GM12878 (cell line): Measurements from ENCODE around the gene NHS. TPM values are rescaled to one million over a fixed set of nuclear protein-coding genes. Genes with fewer than 3 reads are reported as not detected.

ENCODE experiments used
- ATAC-seq: fragments of 200-7000 bp; cut with Tn5 transposase; 3 replicates; pipeline ENCODE4 v1.9.1; 2020; ENCODE audit warnings: mild to moderate bottlenecking, moderate library complexity
- BruUV-seq: library from RNA; stranded (reverse); fragments of 400-500 nt; replicated peaks from 2 replicates; lab custom pipeline; 2021; lab: Mats Ljungman, UMichigan
- CTCF ChIA-PET: fragments of 300-600 bp; sonication (Branson Sonifier 250); formaldehyde crosslinking; extraction: SDS; loops from one replicate; lab custom pipeline; 2021; ENCODE audit warnings: inconsistent platforms; lab: Yijun Ruan, JAX
- POLR2A ChIA-PET: fragments of 350-600 bp; formaldehyde crosslinking; extraction: SDS; loops from one replicate; lab custom pipeline; 2021; ENCODE audit warnings: inconsistent platforms; lab: Charles Lee
- RAD21 ChIA-PET: fragments of 300-600 bp; sonication (Branson Sonifier 250); formaldehyde crosslinking; loops from one replicate; lab custom pipeline; 2023; ENCODE audit warnings: antibody characterized with exemption; ENCODE audit not compliant: unreplicated experiment; lab: Charles Lee
- SMC1A ChIA-PET: fragments of 300-600 bp; sonication (Branson Sonifier 250); formaldehyde crosslinking; loops from one replicate; lab custom pipeline; 2023; ENCODE audit not compliant: unreplicated experiment, uncharacterized antibody; lab: Charles Lee
- DNase-seq: peaks from one replicate; pipeline ENCODE4 v3.0.0-alpha.2; 2011; ENCODE audit warnings: low read depth, low spot score
- FAIRE-seq: peaks from 3 replicates; lab custom pipeline; 2011; peaks lifted over from hg19 to GRCh38; lab: Jason Lieb, UNC
- H2AFZ ChIP-seq: 2 replicates; pipeline ENCODE4 v1.6.0; 2011; ENCODE audit warnings: low read depth, low read length, control low read depth; ENCODE audit not compliant: control insufficient read depth
- H3K27ac ChIP-seq: 2 replicates; pipeline ENCODE4 v1.5.1; 2011; ENCODE audit warnings: control low read depth; ENCODE audit not compliant: control insufficient read depth, insufficient read depth
- H3K27me3 ChIP-seq, 2 experiments: replicated peaks in 1 of 2; 2 replicates each; pipeline versions ENCODE4 v1.6.0 to v1.6.1; 2011; ENCODE audit warnings: low read length in 1 of 2; ENCODE audit not compliant: control insufficient read depth in 2 of 2, insufficient read depth in 2 of 2
- H3K36me3 ChIP-seq, 2 experiments: 2 replicates each; pipeline ENCODE4 v1.5.1; 2011; ENCODE audit warnings: low read length in 1 of 2; ENCODE audit not compliant: control insufficient read depth in 2 of 2, insufficient read depth in 2 of 2
- H3K4me1 ChIP-seq: 2 replicates; pipeline ENCODE4 v1.6.1; 2011; ENCODE audit warnings: mild to moderate bottlenecking, low read length, moderate library complexity, mixed read lengths; ENCODE audit not compliant: control insufficient read depth, insufficient read depth
- H3K4me2 ChIP-seq: 2 replicates; pipeline ENCODE4 v1.6.0; 2011; ENCODE audit warnings: control low read depth; ENCODE audit not compliant: control insufficient read depth, insufficient read depth
- H3K4me3 ChIP-seq: fragments of 200-600 bp; sonication (generic); 2 replicates; pipeline ENCODE4 v1.5.1; 2016
- H3K79me2 ChIP-seq: 2 replicates; pipeline ENCODE4 v1.6.0; 2011; ENCODE audit warnings: low read length; ENCODE audit not compliant: control insufficient read depth, insufficient read depth
- H3K9ac ChIP-seq: 2 replicates; pipeline ENCODE4 v1.8.0; 2011; ENCODE audit warnings: low read length, control low read depth, mixed read lengths; ENCODE audit not compliant: control insufficient read depth, insufficient read depth
- H3K9me3 ChIP-seq: replicated peaks from 3 replicates; pipeline ENCODE4 v1.5.1; 2011; ENCODE audit warnings: mild to moderate bottlenecking, low read length; ENCODE audit not compliant: control insufficient read depth, insufficient read depth
- H4K20me1 ChIP-seq: 2 replicates; pipeline ENCODE4 v1.6.0; 2011; ENCODE audit not compliant: control insufficient read depth, insufficient read depth
- BMI1 ChIP-seq: fragments of 450-650 bp; IDR thresholded peaks from 2 replicates; pipeline ENCODE4 v1.6.1; 2016; ENCODE audit warnings: mild to moderate bottlenecking, moderate library complexity, borderline replicate concordance
- CBX5 ChIP-seq: sonication (generic); IDR thresholded peaks from 2 replicates; pipeline ENCODE4 v1.6.1; 2016; ENCODE audit warnings: low read depth, moderate library complexity, mild to moderate bottlenecking, inconsistent platforms
- CTCF ChIP-seq, 3 experiments: IDR thresholded peaks in 2 of 3; conservative IDR thresholded peaks in 1 of 3; 2 replicates each; pipeline ENCODE4 v1.5.1; 2011; ENCODE audit warnings: low read depth in 3 of 3, low read length in 3 of 3, mild to moderate bottlenecking in 3 of 3, control low read depth in 2 of 3, moderate library complexity in 2 of 3, inconsistent platforms in 1 of 3, mixed read lengths in 1 of 3; ENCODE audit not compliant: control insufficient read depth in 2 of 3, insufficient read depth in 1 of 3; ENCODE audit errors: extremely low read depth in 1 of 3
- EED ChIP-seq: sonication (generic); IDR thresholded peaks from 2 replicates; pipeline ENCODE4 v1.6.1; 2016; ENCODE audit warnings: antibody characterized with exemption, low read depth
- GATAD2B ChIP-seq: fragments of 450-650 bp; conservative IDR thresholded peaks from 2 replicates; pipeline ENCODE4 v1.6.1; 2017; ENCODE audit warnings: low read depth, mild to moderate bottlenecking, moderate library complexity
- IRF4 ChIP-seq: IDR thresholded peaks from 2 replicates; pipeline ENCODE4 v1.6.1; 2011; ENCODE audit warnings: low read depth, low read length
- KAT2A ChIP-seq: conservative IDR thresholded peaks from 2 replicates; pipeline ENCODE4 v1.6.1; 2011; ENCODE audit warnings: low read depth, low read length; ENCODE audit not compliant: control insufficient read depth
- MAX ChIP-seq: IDR thresholded peaks from 2 replicates; pipeline ENCODE4 v1.6.1; 2012; ENCODE audit warnings: low read depth, low read length, improper control_type of control experiment
- PRDM15 ChIP-seq: fragments of 450-650 bp; formaldehyde crosslinking; IDR thresholded peaks from 2 replicates; pipeline ENCODE4 v1.4.0; 2020; ENCODE audit warnings: mild to moderate bottlenecking, moderate library complexity
- RCOR1 ChIP-seq: conservative IDR thresholded peaks from 2 replicates; pipeline ENCODE4 v1.6.1; 2012; ENCODE audit warnings: low read depth, low read length, improper control_type of control experiment
- RELA ChIP-seq: fragments of 450-650 bp; IDR thresholded peaks from 2 replicates; pipeline ENCODE4 v1.8.0; 2014; ENCODE audit warnings: borderline replicate concordance; ENCODE audit not compliant: partially characterized antibody
- REST ChIP-seq: IDR thresholded peaks from 2 replicates; pipeline ENCODE4 v1.6.1; 2012; ENCODE audit warnings: mild to moderate bottlenecking, low read depth, low read length
- SP1 ChIP-seq: IDR thresholded peaks from one replicate; pipeline ENCODE4 v1.6.1; 2011; ENCODE audit warnings: low read depth, low read length
- STAT3 ChIP-seq: IDR thresholded peaks from 2 replicates; pipeline ENCODE4 v1.6.1; 2011; ENCODE audit warnings: low read depth, low read length, improper control_type of control experiment
- TCF7 ChIP-seq: IDR thresholded peaks from 2 replicates; pipeline ENCODE4 v1.6.1; 2014; ENCODE audit warnings: antibody characterized with exemption, borderline replicate concordance
- ZNF217 ChIP-seq: fragments of 450-650 bp; IDR thresholded peaks from 2 replicates; pipeline ENCODE4 v1.6.1; 2017; ENCODE audit warnings: antibody characterized with exemption, mild to moderate bottlenecking
- WGBS: methylation state at CpG from one replicate; pipeline ENCODE4 v1.1.6; 2016; ENCODE audit warnings: low lambda C conversion rate; ENCODE audit not compliant: insufficient replicate concordance, insufficient coverage; ENCODE audit errors: missing lambda C conversion rate; 5-methylcytosine and 5-hydroxymethylcytosine counted together
- in situ Hi-C: fragments of 300-500 bp; cut with MboI; formaldehyde crosslinking; loops from 9 replicates; pipeline ENCODE4 v1.14.3; 2018; ENCODE audit warnings: mixed read lengths
- intact Hi-C: fragments of 100-400 bp; cut with micrococcal nuclease; formaldehyde crosslinking; loops from one replicate; pipeline ENCODE4 v1.14.2; 2022; ENCODE audit not compliant: unreplicated experiment
- polyA plus RNA-seq, 11 experiments: library from polyadenylated mRNA; depleted of rRNA in 4 of 11; unstranded in 6 of 11; stranded (reverse) in 5 of 11; fragments of >200 nt; fragmentation: Nextera tagmentation in 4 of 11; fragmentation: Illumina TruSeq in 1 of 11; extraction: Ambion mirVana in 4 of 11; extraction: Trizol in 1 of 11; gene quantifications; 1 replicate in 1 of 11; 2 replicates in 10 of 11; pipeline versions ENCODE4 v1.2.1 to v1.2.3, GENCODE V29; 2011 to 2016; ENCODE audit warnings: inconsistent platforms in 2 of 11, missing spikeins in 2 of 11, low read depth in 1 of 11
- total RNA-seq, 4 experiments: library from RNA; depleted of rRNA in 3 of 4; stranded (reverse); fragments of >200 nt in 3 of 4; fragmentation: Illumina TruSeq in 1 of 4; extraction: Trizol in 1 of 4; gene quantifications; 2 replicates each; pipeline versions ENCODE4 v1.2.1 to v1.2.3, GENCODE V29; 2013 to 2021

The NHS gene
- total and polyA plus RNA-seq, 10 of the 15 experiments (the other 5 are each of a cell fraction or from before 2014, with no cell fraction given): under 0.01 to 0.07 (median 0.03) TPM; not detected in 7

- ChIA-PET SMC1A (no interaction called here), CTCF (no interaction called here), POLR2A (no interaction called here), RAD21 (no interaction called here)
- intact Hi-C loops (no loop called here), in situ Hi-C loops (no loop called here)
- Histone ChIP-seq H3K79me2 (no peaks in the 10 kb centered on the region), H3K4me1 (no peaks in the 10 kb centered on the region), H3K27ac (no peak overlapping the region), H3K9me3 (no peaks in the 10 kb centered on the region), H3K36me3 (no peaks in the 10 kb centered on the region), H2AFZ (no peak overlapping the region), H3K9ac (no peak overlapping the region), H4K20me1 (no peaks in the 10 kb centered on the region), H3K27me3 (no peaks in the 10 kb centered on the region; a peak in 1 of 4 replicates), H3K4me2 (no peak overlapping the region), H3K4me3 (no peak overlapping the region)
- no peak for FAIRE-seq
- no peak for ATAC-seq
- BruUV-seq: no TSS peak
- 25% methylated on average over 1 of the region's 1 CpG for WGBS
- DNase-seq: no peak
- TF ChIP-seq REST: no peak
- no peak for TF ChIP-seq RCOR1
- no peak for TF ChIP-seq MAX
- TF ChIP-seq IRF4: no peak
- no peak for TF ChIP-seq BMI1
- no peak for TF ChIP-seq KAT2A
- no peak for TF ChIP-seq ZNF217
- no peak for TF ChIP-seq TCF7
- no peak for TF ChIP-seq PRDM15
- TF ChIP-seq RELA: no peak
- no peak for TF ChIP-seq CBX5
- no peak for TF ChIP-seq EED
- no peak for TF ChIP-seq STAT3
- no peak for TF ChIP-seq CTCF (IDR thresholded peaks at IDR 0.05 in 2 of 3, conservative IDR thresholded peaks at IDR 0.05 in 1 of 3; ENCODE audit: control insufficient read depth in 2 of 3, extremely low read depth in 1 of 3, insufficient read depth in 1 of 3, low read depth in 3 of 3, low read length in 3 of 3)
- no peak for TF ChIP-seq SP1
- TF ChIP-seq GATAD2B: no peak
These were observed 252.0 kb downstream of the NHS start for GRCh38 chrX:17627026-17627425.
